ENCODE measurements around the gene SIN3B. TPM values are rescaled to one million over a fixed set of nuclear protein-coding genes. Genes with fewer than 3 reads are reported as not detected.

The SIN3B gene
- total RNA-seq, 1 donor from 2014 or later, result 68.5 TPM

DNA sequence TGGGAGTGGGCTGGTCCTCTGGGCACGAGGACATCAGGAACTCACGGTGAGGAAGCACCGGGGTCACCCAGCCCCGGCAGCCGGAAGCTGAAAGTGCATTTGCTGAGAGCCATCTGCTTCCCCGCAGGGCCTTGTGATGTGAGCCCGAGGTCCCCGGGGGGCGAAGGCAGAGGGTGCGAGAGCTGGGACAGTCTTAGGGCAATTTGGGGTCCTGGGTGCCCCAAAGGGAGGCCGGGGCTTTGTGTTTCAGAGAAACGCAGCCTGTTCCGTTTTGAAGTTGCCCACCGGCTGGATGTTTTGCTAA, 64.4 kb downstream of the SIN3B start:
- Histone ChIP-seq H3K27me3 (no peaks in the 10 kb centered on the region), H3K36me3 (no peaks in the 10 kb centered on the region), H3K9me3 (no peaks in the 10 kb centered on the region), H3K4me3 (no peak overlapping the region), H3K27ac (peak overlapping the region; percentile 9), H3K4me1 (peaks cover 22% of the 10 kb centered on the region)
- TF ChIP-seq POLR2AphosphoS5 (IDR thresholded peaks at IDR 0.05; ENCODE audit: insufficient read depth in 1 of 2, low read depth in 1 of 2), result no peak
- TF ChIP-seq, protein P1, sequence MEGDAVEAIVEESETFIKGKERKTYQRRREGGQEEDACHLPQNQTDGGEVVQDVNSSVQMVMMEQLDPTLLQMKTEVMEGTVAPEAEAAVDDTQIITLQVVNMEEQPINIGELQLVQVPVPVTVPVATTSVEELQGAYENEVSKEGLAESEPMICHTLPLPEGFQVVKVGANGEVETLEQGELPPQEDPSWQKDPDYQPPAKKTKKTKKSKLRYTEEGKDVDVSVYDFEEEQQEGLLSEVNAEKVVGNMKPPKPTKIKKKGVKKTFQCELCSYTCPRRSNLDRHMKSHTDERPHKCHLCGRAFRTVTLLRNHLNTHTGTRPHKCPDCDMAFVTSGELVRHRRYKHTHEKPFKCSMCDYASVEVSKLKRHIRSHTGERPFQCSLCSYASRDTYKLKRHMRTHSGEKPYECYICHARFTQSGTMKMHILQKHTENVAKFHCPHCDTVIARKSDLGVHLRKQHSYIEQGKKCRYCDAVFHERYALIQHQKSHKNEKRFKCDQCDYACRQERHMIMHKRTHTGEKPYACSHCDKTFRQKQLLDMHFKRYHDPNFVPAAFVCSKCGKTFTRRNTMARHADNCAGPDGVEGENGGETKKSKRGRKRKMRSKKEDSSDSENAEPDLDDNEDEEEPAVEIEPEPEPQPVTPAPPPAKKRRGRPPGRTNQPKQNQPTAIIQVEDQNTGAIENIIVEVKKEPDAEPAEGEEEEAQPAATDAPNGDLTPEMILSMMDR (IDR thresholded peaks at IDR 0.05), result no peak
- no peak for TF ChIP-seq POLR2A (IDR thresholded peaks at IDR 0.05)
- intact Hi-C loops (cut with DNase I), result no loop called here
- DNase-seq (ENCODE audit: extremely low spot score in 2 of 2), result no peak

DNA sequence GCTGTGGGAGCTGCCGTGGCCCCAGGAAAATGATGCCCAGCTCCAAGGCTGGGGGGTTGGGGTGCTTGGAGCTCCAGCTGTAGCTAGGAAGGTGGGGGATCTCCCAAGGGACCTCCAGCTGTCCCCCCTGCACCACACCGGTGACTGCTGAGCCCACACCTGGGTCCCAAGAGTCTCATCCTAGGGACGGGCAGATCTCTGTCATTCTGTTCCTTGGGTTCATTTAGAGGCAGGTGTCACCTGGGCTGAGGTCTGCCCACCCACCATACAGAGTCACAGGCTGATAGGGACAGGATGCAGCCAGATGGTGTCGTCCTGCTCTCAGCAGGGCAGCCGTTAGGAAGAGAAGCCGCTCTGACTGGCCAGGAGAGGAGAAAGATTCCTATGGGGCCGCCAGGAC, 64.9 kb downstream of the SIN3B start:
- TF ChIP-seq, protein P1 (IDR thresholded peaks at IDR 0.05), result no peak
- TF ChIP-seq POLR2A (IDR thresholded peaks at IDR 0.05) (no peak), POLR2AphosphoS5 (IDR thresholded peaks at IDR 0.05; ENCODE audit: insufficient read depth in 1 of 2, low read depth in 1 of 2) (no peak)
- peaks cover 18% of the 10 kb centered on the region for H3K4me1 ChIP-seq
- no peak for DNase-seq (ENCODE audit: extremely low spot score in 2 of 2)
- no peaks in the 10 kb centered on the region for H3K36me3 ChIP-seq
- no peaks in the 10 kb centered on the region for H3K9me3 ChIP-seq
- no peaks in the 10 kb centered on the region for H3K27me3 ChIP-seq
- intact Hi-C loops (cut with DNase I), result no loop called here
- H3K4me3 ChIP-seq, result no peak overlapping the region
- H3K27ac ChIP-seq, result peak overlapping the region; percentile 9

DNA sequence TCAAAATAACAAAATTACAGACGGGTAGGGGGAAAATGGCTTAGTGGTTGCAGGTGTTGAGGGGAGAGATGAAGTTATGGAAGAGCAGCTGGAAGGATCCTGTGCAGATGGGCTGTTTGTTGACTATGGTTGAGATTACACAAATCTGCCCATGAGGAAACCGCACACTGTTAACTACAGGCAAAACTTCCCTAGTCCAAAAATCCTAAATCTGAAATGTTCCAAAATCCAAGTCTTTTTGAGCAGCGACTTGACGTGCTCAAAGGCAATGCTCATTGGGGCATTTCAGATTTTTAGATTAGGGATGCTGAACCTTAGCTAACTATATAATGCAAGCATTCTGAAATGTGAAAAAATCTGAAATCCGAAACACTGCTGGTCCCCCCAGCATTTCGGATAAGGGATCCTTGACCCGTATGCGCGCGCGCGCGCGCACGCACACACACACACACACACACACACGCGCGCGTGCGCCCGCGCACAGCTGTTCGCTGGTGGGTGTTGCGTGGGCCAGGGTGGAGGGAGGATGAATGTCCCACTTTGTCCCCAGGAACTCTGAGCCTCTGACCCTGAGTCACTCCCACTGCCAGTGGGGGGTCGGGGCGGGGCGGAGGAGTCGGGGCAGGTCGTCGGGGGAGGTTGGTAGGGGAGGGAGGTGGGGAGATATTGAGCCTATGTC, 66.4 kb downstream of the SIN3B start:
- H3K27ac ChIP-seq, result peak overlapping the region; percentile 7
- H3K4me1 ChIP-seq, result peaks cover 13% of the 10 kb centered on the region
- H3K4me3 ChIP-seq, result peak overlapping the region; percentile 54 to 69
- H3K27me3 ChIP-seq, result no peaks in the 10 kb centered on the region
- no peak for DNase-seq (ENCODE audit: extremely low spot score in 2 of 2)
- TF ChIP-seq POLR2AphosphoS5 (IDR thresholded peaks at IDR 0.05; ENCODE audit: insufficient read depth in 1 of 2, low read depth in 1 of 2) (peak in 1 of 2 donors; percentile 24), POLR2A (IDR thresholded peaks at IDR 0.05) (no peak)
- no peaks in the 10 kb centered on the region for H3K36me3 ChIP-seq
- intact Hi-C loops (cut with DNase I), result no loop called here
- H3K9me3 ChIP-seq, result no peaks in the 10 kb centered on the region

DNA sequence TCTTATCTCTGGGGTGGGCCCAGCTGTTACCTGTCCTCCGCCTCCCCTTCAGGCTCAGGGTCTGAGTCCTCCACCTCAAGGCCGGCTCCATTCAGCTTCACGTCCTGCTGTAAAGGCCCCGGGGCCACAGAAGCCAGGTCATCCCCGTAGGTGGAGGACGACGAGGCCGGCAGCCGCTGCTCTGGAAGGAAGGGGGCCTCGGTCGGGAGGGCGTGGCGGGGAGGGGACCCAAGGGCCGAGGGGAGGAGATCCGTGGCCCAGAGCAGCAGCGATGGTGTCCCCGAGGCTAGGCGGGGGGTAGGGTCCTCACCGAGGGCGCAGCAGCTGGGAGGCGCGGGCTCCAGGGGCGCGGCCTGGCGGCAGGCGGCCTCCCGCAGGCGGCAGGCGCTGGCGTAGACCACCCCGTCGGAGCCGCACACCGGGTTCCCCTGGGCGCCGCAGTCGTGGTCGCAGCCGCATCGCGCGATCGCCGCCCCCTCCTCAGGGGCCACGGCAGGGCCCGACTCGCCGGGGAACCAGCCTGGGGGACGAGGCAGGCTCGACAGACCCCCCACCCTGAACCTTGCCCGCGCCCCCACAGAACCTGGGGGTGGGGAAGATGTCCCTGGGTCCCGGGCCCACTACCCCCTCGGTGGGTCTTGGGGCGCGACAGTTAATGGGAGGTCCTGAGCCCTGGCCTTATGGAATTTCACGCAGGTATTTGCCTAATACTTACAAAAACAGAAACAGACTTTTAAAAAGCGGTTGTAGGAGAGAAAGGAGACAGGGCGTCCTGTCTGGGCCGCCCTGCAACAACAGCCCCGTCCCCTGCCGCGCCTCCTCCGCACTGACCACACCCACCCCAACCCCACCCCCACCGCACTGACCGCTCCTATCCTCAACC, 67.2 kb downstream of the SIN3B start:
- Histone ChIP-seq H3K36me3 (no peaks in the 10 kb centered on the region), H3K9me3 (no peaks in the 10 kb centered on the region), H3K27ac (peak overlapping the region; percentile 7), H3K4me1 (peaks cover 13% of the 10 kb centered on the region), H3K4me3 (peak overlapping the region; percentile 54 to 69), H3K27me3 (no peaks in the 10 kb centered on the region)
- intact Hi-C loops (cut with DNase I), result no loop called here
- TF ChIP-seq POLR2AphosphoS5 (IDR thresholded peaks at IDR 0.05; ENCODE audit: insufficient read depth in 1 of 2, low read depth in 1 of 2) (peak in 1 of 2 donors; percentile 67), POLR2A (IDR thresholded peaks at IDR 0.05) (peak in 1 of 2 donors; percentile 34)
- TF ChIP-seq, protein P1 (IDR thresholded peaks at IDR 0.05), result no peak
- no peak for DNase-seq (ENCODE audit: extremely low spot score in 2 of 2)

DNA sequence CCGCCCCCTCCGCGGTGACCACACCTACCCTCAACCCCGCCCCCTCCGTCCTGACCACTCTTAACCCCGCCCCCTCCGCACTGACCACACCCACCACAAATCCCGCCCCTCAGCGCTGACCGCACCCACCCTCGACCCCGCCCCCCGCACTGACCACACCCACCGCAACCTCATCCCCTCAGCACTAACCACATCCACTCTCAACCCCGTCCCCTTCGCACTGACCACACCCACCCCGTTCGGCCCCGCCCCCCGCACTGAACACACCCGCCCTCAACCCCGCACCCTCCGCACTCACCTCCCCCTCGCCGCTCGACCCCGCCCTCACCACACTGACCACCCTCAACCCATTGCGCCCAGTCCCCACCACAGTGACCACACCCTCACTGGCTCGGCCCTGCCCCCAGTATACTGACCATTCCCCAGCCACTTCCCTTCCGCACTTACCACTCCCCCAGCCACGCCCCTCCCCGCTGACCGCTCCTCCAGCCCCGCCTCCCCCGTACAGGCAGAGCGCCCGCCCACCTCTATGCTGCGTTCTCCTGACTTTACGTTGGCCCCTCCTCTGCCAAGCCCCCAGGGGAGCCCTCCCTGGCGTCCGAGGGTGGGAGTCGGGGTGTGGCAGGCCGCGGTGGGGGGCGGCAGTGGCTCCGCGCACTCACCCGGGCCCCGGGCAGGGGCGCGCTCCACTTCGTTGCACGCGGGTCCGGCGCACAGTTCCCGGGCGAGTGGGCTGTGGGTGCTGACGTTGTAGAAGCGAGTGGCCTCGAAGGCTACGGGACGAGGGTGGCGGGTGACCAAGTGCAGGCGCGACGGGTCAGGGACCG, 68.0 kb downstream of the SIN3B start:
- H3K36me3 ChIP-seq, result no peaks in the 10 kb centered on the region
- H3K4me3 ChIP-seq, result peak overlapping the region; percentile 54 to 70
- no peaks in the 10 kb centered on the region for H3K27me3 ChIP-seq
- H3K27ac ChIP-seq, result peak overlapping the region; percentile 73
- intact Hi-C loops (cut with DNase I), result no loop called here
- TF ChIP-seq POLR2AphosphoS5 (IDR thresholded peaks at IDR 0.05; ENCODE audit: insufficient read depth in 1 of 2, low read depth in 1 of 2) (peak; percentile 11 to 85), POLR2A (IDR thresholded peaks at IDR 0.05) (no peak)
- TF ChIP-seq, protein P1 (IDR thresholded peaks at IDR 0.05), result no peak
- H3K4me1 ChIP-seq, result peaks cover 13% of the 10 kb centered on the region
- peak in 1 of 2 donors; percentile 97 for DNase-seq (ENCODE audit: extremely low spot score in 2 of 2)
- H3K9me3 ChIP-seq, result no peaks in the 10 kb centered on the region

Data from vagina (tissue), 2 donors.